WTC11 (cell line): Measurements from ENCODE around the gene DNAJB12. TPM values are rescaled to one million over a fixed set of nuclear protein-coding genes. Genes with fewer than 3 reads are reported as not detected.

Source experiments
- ATAC-seq: fragments of 200-7000 bp; cut with Tn5 transposase; 2 replicates; pipeline ENCODE4 v1.10.0; 2021; ENCODE audit warnings: mild to moderate bottlenecking, moderate library complexity
- Bru-seq: library from RNA; stranded (reverse); fragments of 400-500 nt; gene quantifications from one replicate; lab custom pipeline; 2021; lab: Mats Ljungman, UMichigan
- CTCF ChIA-PET: fragments of 300-600 bp; sonication (Branson Sonifier 250); formaldehyde crosslinking; loops from one replicate; lab custom pipeline; 2021; ENCODE audit warnings: antibody characterized with exemption; lab: Charles Lee
- POLR2A ChIA-PET: fragments of 350-600 bp; sonication (Branson Sonifier 250); formaldehyde crosslinking; loops from one replicate; lab custom pipeline; 2021; ENCODE audit warnings: antibody characterized with exemption; lab: Charles Lee
- DNase-seq: peaks from one replicate; pipeline ENCODE4 v3.0.0; 2021; ENCODE audit warnings: low spot score
- H3K27ac Mint-ChIP-seq: 2 replicates; pipeline ENCODE4 v1.8.0; 2021; ENCODE audit warnings: mixed read lengths
- H3K27me3 Mint-ChIP-seq: 2 replicates; pipeline ENCODE4 v1.8.0; 2021; ENCODE audit warnings: low read depth, mild to moderate bottlenecking, moderate library complexity, mixed read lengths
- H3K36me3 Mint-ChIP-seq: 2 replicates; pipeline ENCODE4 v1.8.0; 2021; ENCODE audit warnings: mixed read lengths
- H3K4me1 Mint-ChIP-seq: 2 replicates; pipeline ENCODE4 v1.8.0; 2022; ENCODE audit warnings: mixed read lengths
- H3K4me3 Mint-ChIP-seq: 2 replicates; pipeline ENCODE4 v1.8.0; 2021; ENCODE audit warnings: mild to moderate bottlenecking, moderate library complexity, mixed read lengths
- H3K9me3 Mint-ChIP-seq: 2 replicates; pipeline ENCODE4 v1.8.0; 2021; ENCODE audit warnings: mixed read lengths
- ARID4B ChIP-seq: sonication (generic); formaldehyde crosslinking; IDR thresholded peaks from 2 replicates; pipeline ENCODE4 v1.8.0; 2023; ENCODE audit warnings: missing genetic modification reagents, mild to moderate bottlenecking, borderline replicate concordance
- ATF1 ChIP-seq: sonication (generic); formaldehyde crosslinking; IDR thresholded peaks from 2 replicates; pipeline ENCODE4 v1.8.1; 2023; ENCODE audit warnings: mild to moderate bottlenecking, moderate library complexity, missing genetic modification reagents
- ESRRA ChIP-seq: sonication (generic); formaldehyde crosslinking; IDR thresholded peaks from 2 replicates; pipeline ENCODE4 v1.8.1; 2022; ENCODE audit warnings: mild to moderate bottlenecking, missing genetic modification reagents, borderline replicate concordance
- FOXP1 ChIP-seq: sonication (generic); formaldehyde crosslinking; IDR thresholded peaks from 2 replicates; pipeline ENCODE4 v1.8.0; 2022; ENCODE audit warnings: missing genetic modification reagents, mild to moderate bottlenecking, moderate library complexity, borderline replicate concordance
- JUN ChIP-seq: sonication (generic); formaldehyde crosslinking; IDR thresholded peaks from 2 replicates; pipeline ENCODE4 v1.8.0; 2023; ENCODE audit warnings: mild to moderate bottlenecking, missing genetic modification reagents
- NR1H2 ChIP-seq: sonication (generic); formaldehyde crosslinking; IDR thresholded peaks from 2 replicates; pipeline ENCODE4 v1.9.0; 2021; ENCODE audit warnings: mild to moderate bottlenecking, moderate library complexity, missing genetic modification reagents
- TP53 ChIP-seq: sonication (generic); formaldehyde crosslinking; IDR thresholded peaks from 2 replicates; pipeline ENCODE4 v1.8.1; 2023; ENCODE audit warnings: mild to moderate bottlenecking, missing genetic modification reagents
- ZNF232 ChIP-seq: sonication (generic); formaldehyde crosslinking; IDR thresholded peaks from 2 replicates; pipeline ENCODE4 v1.8.0; 2022; ENCODE audit warnings: mild to moderate bottlenecking, missing genetic modification reagents
- ZNF416 ChIP-seq: fragments of 250-450 bp; sonication (Bioruptor Pico); IDR thresholded peaks from 2 replicates; pipeline ENCODE4 v1.9.0; 2021; ENCODE audit warnings: mild to moderate bottlenecking, inconsistent platforms
- ZNF512 ChIP-seq: sonication (generic); formaldehyde crosslinking; IDR thresholded peaks from 2 replicates; pipeline ENCODE4 v1.8.1; 2022; ENCODE audit warnings: missing genetic modification reagents, borderline replicate concordance
- long read RNA-seq, 3 experiments: library from RNA in 1 of 3; library from capped mRNA in 1 of 3; library from polyadenylated mRNA in 1 of 3; unstranded in 2 of 3; stranded (forward) in 1 of 3; transcript quantifications; one replicate each; pipeline ENCODE4 v2.0.0, GENCODE V29; 2021
- total RNA-seq: library from RNA; stranded (reverse); gene quantifications from 3 replicates; pipeline ENCODE4 v1.2.3, GENCODE V29; 2021
- TF ChIP-seq, protein P1 (sequence below): sonication (generic); formaldehyde crosslinking; IDR thresholded peaks from 2 replicates; pipeline ENCODE4 v1.8.1; 2022; ENCODE audit warnings: low read depth, missing genetic modification reagents, borderline replicate concordance
- TF ChIP-seq, protein P2 (sequence below): fragments of 250-450 bp; sonication (Bioruptor Pico); IDR thresholded peaks from 2 replicates; pipeline ENCODE4 v2.1.2; 2022; ENCODE audit warnings: mild to moderate bottlenecking, moderate library complexity
- TF ChIP-seq, protein P3 (sequence below): sonication (generic); formaldehyde crosslinking; IDR thresholded peaks from 2 replicates; pipeline ENCODE4 v1.8.1; 2022; ENCODE audit warnings: mild to moderate bottlenecking, missing genetic modification reagents, moderate library complexity, borderline replicate concordance
- TF ChIP-seq, protein P4 (sequence below): sonication (generic); formaldehyde crosslinking; IDR thresholded peaks from 2 replicates; pipeline ENCODE4 v1.8.0; 2023; ENCODE audit warnings: mild to moderate bottlenecking, missing genetic modification reagents
- TF ChIP-seq, protein P5 (sequence below): fragments of 250-450 bp; sonication (Bioruptor Pico); IDR thresholded peaks from 2 replicates; pipeline ENCODE4 v1.9.0; 2021; ENCODE audit warnings: mild to moderate bottlenecking, borderline replicate concordance

Gene DNAJB12
- total RNA-seq = 19.3 to 21.6 TPM (median 20.0 TPM) in 3 replicates
- percentile 70 among the genes with signal in this experiment for Bru-seq, nascent RNA
- long read RNA-seq, experiment 1, full-length matches to known transcripts = 60 of 92 reads
- long read RNA-seq, experiment 1, partial matches to known transcripts = 5 of 92 reads
- long read RNA-seq, experiment 1, other reads (novel, unspliced or antisense) = 27 of 92 reads
- long read RNA-seq, experiment 2, full-length matches to known transcripts = 13 of 29 reads
- long read RNA-seq, experiment 2, partial matches to known transcripts = 1 of 29 reads
- long read RNA-seq, experiment 2, other reads (novel, unspliced or antisense) = 15 of 29 reads
- long read RNA-seq, experiment 3, full-length matches to known transcripts = 12 of 18 reads
- long read RNA-seq, experiment 3, partial matches to known transcripts = 0 of 18 reads
- long read RNA-seq, experiment 3, other reads (novel, unspliced or antisense) = 6 of 18 reads

GRCh38 chr10:72354356-72355213 lies at the start of gene DNAJB12:
TSS of gene DNAJB12 (minus strand) at chr10:72354919. CDS start at chr10:72354897, 22 bp downstream.
- Mint-ChIP-seq H3K36me3 (no peaks in the 10 kb centered on the region), H3K27ac (peak within 1 kb of the TSS; percentile 99), H3K4me1 (peaks cover 27% of the 10 kb centered on the region), H3K4me3 (peak within 1 kb of the TSS; percentile 96), H3K9me3 (no peaks in the 10 kb centered on the region), H3K27me3 (no peaks in the 10 kb centered on the region)
- ChIA-PET POLR2A (interaction anchor here (0.6 to 2.4 kb wide), 5 partner anchors 10 to 425 kb away, joined by 3 to 5 read pairs (median 3); no protein-coding TSS in a partner anchor), CTCF (interaction anchor here (0.6 to 2.8 kb wide), 9 partner anchors 10 to 741 kb away, joined by 3 to 13 read pairs (median 4); no protein-coding TSS in a partner anchor)
- DNase-seq = peak; percentile 87
- ATAC-seq = peak; percentile 94
- peak; percentile 34; the same call in 1 of the 2 replicates for TF ChIP-seq ARID4B (CRISPR knock-in tag)
- TF ChIP-seq, protein P1, sequence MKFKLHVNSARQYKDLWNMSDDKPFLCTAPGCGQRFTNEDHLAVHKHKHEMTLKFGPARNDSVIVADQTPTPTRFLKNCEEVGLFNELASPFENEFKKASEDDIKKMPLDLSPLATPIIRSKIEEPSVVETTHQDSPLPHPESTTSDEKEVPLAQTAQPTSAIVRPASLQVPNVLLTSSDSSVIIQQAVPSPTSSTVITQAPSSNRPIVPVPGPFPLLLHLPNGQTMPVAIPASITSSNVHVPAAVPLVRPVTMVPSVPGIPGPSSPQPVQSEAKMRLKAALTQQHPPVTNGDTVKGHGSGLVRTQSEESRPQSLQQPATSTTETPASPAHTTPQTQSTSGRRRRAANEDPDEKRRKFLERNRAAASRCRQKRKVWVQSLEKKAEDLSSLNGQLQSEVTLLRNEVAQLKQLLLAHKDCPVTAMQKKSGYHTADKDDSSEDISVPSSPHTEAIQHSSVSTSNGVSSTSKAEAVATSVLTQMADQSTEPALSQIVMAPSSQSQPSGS (CRISPR knock-in tag) = no peak
- no peak for TF ChIP-seq NR1H2 (CRISPR knock-in tag)
- TF ChIP-seq, protein P2, sequence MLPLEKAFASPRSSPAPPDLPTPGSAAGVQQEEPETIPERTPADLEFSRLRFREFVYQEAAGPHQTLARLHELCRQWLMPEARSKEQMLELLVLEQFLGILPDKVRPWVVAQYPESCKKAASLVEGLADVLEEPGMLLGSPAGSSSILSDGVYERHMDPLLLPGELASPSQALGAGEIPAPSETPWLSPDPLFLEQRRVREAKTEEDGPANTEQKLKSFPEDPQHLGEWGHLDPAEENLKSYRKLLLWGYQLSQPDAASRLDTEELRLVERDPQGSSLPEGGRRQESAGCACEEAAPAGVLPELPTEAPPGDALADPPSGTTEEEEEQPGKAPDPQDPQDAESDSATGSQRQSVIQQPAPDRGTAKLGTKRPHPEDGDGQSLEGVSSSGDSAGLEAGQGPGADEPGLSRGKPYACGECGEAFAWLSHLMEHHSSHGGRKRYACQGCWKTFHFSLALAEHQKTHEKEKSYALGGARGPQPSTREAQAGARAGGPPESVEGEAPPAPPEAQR (CRISPR knock-in tag) = no peak
- TF ChIP-seq, protein P3, sequence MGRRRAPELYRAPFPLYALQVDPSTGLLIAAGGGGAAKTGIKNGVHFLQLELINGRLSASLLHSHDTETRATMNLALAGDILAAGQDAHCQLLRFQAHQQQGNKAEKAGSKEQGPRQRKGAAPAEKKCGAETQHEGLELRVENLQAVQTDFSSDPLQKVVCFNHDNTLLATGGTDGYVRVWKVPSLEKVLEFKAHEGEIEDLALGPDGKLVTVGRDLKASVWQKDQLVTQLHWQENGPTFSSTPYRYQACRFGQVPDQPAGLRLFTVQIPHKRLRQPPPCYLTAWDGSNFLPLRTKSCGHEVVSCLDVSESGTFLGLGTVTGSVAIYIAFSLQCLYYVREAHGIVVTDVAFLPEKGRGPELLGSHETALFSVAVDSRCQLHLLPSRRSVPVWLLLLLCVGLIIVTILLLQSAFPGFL (CRISPR knock-in tag) = no peak
- TF ChIP-seq FOXP1 = peak; percentile 89
- no peak for TF ChIP-seq ZNF512 (CRISPR knock-in tag)
- peak; percentile 14; the same call in 1 of the 2 replicates for TF ChIP-seq JUN (CRISPR knock-in tag)
- no peak; the same call in 1 of the 2 replicates for TF ChIP-seq ZNF232
- TF ChIP-seq TP53 (CRISPR knock-in tag) = no peak
- 0 out of 2 replicates have a peak, but pooled peaks have one; percentile 39 for TF ChIP-seq ESRRA (CRISPR knock-in tag)
- TF ChIP-seq ZNF416 (CRISPR knock-in tag) = no peak
- TF ChIP-seq, protein P4, sequence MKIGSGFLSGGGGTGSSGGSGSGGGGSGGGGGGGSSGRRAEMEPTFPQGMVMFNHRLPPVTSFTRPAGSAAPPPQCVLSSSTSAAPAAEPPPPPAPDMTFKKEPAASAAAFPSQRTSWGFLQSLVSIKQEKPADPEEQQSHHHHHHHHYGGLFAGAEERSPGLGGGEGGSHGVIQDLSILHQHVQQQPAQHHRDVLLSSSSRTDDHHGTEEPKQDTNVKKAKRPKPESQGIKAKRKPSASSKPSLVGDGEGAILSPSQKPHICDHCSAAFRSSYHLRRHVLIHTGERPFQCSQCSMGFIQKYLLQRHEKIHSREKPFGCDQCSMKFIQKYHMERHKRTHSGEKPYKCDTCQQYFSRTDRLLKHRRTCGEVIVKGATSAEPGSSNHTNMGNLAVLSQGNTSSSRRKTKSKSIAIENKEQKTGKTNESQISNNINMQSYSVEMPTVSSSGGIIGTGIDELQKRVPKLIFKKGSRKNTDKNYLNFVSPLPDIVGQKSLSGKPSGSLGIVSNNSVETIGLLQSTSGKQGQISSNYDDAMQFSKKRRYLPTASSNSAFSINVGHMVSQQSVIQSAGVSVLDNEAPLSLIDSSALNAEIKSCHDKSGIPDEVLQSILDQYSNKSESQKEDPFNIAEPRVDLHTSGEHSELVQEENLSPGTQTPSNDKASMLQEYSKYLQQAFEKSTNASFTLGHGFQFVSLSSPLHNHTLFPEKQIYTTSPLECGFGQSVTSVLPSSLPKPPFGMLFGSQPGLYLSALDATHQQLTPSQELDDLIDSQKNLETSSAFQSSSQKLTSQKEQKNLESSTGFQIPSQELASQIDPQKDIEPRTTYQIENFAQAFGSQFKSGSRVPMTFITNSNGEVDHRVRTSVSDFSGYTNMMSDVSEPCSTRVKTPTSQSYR (CRISPR knock-in tag) = peak; percentile 99
- TF ChIP-seq, protein P5, sequence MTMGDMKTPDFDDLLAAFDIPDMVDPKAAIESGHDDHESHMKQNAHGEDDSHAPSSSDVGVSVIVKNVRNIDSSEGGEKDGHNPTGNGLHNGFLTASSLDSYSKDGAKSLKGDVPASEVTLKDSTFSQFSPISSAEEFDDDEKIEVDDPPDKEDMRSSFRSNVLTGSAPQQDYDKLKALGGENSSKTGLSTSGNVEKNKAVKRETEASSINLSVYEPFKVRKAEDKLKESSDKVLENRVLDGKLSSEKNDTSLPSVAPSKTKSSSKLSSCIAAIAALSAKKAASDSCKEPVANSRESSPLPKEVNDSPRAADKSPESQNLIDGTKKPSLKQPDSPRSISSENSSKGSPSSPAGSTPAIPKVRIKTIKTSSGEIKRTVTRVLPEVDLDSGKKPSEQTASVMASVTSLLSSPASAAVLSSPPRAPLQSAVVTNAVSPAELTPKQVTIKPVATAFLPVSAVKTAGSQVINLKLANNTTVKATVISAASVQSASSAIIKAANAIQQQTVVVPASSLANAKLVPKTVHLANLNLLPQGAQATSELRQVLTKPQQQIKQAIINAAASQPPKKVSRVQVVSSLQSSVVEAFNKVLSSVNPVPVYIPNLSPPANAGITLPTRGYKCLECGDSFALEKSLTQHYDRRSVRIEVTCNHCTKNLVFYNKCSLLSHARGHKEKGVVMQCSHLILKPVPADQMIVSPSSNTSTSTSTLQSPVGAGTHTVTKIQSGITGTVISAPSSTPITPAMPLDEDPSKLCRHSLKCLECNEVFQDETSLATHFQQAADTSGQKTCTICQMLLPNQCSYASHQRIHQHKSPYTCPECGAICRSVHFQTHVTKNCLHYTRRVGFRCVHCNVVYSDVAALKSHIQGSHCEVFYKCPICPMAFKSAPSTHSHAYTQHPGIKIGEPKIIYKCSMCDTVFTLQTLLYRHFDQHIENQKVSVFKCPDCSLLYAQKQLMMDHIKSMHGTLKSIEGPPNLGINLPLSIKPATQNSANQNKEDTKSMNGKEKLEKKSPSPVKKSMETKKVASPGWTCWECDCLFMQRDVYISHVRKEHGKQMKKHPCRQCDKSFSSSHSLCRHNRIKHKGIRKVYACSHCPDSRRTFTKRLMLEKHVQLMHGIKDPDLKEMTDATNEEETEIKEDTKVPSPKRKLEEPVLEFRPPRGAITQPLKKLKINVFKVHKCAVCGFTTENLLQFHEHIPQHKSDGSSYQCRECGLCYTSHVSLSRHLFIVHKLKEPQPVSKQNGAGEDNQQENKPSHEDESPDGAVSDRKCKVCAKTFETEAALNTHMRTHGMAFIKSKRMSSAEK = no peak
- peak; percentile 84; the same call in 1 of the 2 replicates for TF ChIP-seq ATF1 (CRISPR knock-in tag)
